HG02610 (cell line): ENCODE data around the gene SC5D.
A peak's percentile ranks its signal among the peaks of the same experiment; 100 is the strongest.

ENCODE experiments used
- ATAC-seq: cut with Tn5 transposase; IDR thresholded peaks from one replicate; pipeline ENCODE4 v1.9.1; 2021; ENCODE audit warnings: mild to moderate bottlenecking, moderate library complexity; ENCODE audit not compliant: unreplicated experiment

Gene SC5D, protein sequence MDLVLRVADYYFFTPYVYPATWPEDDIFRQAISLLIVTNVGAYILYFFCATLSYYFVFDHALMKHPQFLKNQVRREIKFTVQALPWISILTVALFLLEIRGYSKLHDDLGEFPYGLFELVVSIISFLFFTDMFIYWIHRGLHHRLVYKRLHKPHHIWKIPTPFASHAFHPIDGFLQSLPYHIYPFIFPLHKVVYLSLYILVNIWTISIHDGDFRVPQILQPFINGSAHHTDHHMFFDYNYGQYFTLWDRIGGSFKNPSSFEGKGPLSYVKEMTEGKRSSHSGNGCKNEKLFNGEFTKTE

DNA sequence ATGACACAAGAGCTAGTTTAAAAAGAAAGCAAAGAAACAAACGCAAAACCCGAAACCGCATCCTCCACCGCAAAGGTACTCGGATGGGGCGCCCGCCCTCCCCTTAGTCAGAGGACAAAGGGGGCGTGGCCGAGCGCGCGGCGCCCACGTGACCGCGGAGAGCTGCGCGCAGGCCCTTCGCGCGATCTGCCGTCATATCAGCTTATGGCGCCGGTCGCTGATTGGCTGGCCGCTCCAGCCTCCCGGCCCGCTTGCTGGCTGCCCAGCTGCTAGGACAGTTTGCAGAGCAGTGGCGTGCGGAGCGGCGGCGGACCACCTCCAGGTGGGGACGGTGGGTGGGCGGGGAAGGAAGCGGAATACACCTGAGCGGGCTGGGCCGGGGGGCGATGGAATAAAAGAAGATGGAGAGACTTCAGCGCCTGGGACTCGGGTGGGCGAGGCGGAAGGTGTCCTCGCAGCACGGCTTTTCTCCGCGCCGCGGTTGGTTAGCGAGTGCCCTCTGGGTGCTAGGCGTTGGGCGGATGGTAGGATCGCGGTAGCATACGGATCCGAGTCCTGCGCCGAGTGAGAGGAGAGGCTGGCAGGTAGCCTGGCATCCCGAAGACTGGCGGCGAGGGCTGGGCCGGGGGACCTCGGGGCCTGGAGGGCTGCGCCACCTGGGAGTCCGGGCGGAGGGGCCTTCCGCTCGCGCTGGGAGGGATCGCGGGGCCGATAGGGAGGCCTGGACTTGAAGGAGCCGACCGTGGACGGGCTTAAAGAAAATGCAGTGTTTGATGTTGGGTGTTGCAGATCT lies at the start of gene SC5D:
Gene SC5D (plus strand): TSS at position 277 of the 793 bp plus-strand sequence. CDS start 10,605 bp downstream, outside the sequence.
- peak; percentile 96 for ATAC-seq

DNA sequence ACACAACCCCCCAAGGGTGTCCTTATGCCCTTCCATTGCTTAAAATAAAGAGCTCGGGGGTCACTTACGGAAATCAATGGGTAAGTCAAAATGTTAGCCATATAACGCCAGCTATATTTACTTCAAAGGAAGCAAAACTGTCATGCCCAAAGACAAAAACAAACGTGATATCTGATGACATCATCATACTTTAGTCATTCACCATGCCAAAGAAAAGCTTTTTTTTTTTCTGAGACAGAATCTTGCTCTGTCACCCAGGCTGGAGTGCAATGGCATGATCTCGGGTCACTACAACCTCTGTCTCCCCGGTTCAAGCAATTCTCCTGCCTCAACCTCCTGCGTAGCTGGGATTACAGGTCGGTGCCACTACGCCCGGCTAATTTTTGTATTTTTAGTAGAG lies 47.7 kb upstream of the SC5D start:
- no peak for ATAC-seq

DNA sequence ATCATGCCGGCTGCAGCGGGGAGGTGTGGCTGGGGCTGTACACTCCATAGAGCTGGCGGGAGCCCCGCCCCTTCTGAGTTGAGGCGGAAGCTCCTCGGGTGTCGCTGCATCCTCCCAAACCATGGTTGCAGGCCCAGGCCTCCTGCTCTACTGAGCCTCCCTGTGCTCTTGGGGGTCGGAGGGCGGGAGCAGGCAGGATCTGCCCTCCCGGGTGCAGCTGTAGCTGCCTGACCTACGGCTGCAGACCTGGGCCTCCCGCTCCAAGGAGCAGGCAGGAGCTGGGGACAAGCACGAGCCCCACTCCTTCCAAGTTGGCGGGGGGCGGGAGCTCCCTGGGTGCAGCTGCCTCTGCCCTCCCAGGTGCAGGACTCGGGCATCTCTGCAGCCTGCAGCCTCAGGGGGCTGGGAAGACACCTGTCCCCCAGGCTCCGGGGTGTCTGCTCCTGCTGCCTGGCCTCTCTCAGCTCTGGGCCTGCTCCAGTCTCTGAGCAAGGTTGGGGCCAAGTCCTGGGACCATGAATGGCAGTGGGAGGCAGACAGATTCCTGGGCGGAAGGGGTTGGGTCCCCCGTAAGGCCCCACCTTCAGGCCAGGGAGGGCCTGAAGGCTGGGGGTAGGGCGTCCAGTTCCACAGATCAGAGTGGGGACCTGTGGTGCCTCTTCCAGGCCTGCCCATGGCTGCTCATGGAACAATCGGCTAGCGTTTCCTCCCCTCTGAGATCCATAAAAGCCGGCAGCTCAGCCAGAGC lies 46.4 kb upstream of the SC5D start:
- ATAC-seq: no peak

DNA sequence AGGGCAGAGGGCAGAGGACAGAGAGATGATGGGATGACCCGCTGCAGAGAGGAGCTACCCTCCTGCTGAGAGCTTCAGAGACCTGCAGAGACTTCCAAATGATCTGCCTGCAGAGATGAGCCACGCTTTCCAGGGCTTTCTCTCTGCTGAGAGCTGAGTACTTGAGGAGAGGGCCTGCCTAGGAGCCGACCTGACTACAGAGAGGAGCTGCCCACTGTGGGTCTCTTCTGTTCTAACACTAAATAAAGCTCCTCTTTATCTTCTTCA lies 45.9 kb upstream of the SC5D start:
- no peak for ATAC-seq

DNA sequence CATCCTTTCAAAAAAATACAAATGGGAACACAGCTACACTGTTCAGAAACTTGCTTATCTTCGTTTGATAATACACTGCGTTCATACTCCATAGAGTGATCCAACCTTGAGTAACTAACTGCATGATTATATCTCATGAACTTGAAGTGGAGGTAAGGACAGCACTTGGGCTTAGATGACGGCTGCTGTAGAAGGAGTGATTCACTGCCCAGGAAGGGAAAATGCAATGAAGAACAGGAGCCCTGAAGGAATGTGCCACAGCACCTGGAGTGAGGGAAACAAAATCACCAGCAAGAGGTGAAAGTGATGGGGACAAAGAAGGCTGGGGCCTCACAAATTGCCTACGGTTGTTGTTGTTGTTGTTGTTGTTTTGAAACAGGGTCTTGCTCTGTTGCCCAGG lies 44.1 kb upstream of the SC5D start:
- no peak for ATAC-seq

DNA sequence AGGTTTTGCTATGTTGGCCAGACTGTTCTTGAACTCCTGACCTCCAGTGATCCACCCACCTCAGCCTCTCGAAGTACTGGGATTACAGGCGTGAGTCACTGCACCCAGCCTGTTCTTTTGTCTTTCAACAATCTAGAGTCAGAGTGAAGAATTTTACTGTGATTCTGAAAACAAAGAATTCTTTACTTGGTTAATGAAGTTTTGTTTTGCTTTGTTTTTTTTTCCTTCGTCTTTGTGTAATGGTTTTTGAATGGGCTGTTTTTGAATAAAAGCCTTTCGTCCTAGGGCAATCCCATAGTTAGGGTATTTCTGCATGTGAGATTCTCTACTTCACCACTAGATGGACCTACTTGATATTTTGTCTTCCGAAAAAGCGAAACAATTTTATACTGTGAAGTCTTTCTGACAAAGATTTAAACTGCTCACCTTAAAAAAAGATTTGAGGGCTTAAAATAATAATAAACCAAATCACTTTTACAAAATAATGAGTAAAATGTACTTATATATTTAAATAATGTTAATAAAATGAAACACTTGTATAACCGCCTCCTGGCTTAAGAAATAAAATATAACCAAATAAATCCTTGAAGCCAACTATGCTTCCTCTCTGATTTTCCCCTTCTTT lies 43.4 kb upstream of the SC5D start:
- no peak for ATAC-seq

DNA sequence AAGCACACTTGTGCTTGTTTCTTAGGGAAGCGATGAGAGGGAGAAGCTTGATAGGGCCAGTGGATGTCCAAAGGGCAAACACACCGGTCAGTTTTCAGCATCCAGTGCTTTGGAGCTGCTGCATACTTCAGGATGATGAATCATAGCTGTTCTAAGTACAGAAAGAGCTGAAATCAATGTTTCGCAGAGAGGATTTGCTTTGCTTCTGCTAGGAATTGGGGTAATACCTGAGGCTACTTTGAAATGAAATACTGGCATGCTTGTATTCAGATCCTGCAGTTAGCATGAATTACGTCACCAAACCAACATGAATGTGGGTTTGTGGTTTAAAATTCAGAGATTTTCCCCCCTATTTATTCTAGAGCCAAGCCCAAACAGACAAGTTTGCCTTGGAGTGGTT lies 41.7 kb upstream of the SC5D start:
- ATAC-seq: no peak

DNA sequence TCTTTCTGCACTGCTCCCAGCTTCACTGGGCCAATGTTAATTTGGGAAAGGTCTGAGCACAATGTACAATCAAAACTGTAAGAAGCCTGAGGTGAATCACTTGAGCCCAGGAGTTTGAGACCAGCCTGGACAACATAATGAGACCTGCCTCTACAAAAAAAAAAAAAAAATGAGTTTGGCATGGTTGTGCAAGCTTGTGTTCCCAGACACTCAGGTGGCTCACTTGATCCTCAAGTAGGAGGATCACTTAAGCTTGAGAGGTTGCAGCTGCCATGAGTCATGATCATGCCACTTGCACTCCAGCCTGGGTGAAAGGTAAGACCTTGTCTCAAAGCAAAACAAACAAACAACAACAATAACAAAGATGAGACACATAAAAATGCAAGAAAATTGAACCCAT lies 38.6 kb upstream of the SC5D start:
- ATAC-seq: no peak

DNA sequence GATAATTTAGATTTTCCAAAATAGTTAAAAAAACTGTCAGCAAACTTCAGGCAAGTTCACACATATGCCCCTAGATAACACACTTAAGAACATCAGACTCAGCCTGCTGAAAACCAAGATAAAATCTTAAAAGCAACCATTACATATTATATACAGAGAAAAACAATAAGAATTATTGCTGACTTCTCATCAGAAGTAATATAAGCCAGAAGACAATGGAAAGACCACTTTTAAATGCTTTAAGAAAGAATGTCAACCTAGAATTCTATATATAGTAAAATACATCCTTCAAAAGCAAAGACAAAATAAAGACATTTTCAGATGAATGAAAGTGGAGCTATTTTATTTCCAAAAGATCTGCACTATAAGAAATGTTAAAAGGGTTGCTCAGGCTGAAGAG lies 37.8 kb upstream of the SC5D start:
- no peak for ATAC-seq

DNA sequence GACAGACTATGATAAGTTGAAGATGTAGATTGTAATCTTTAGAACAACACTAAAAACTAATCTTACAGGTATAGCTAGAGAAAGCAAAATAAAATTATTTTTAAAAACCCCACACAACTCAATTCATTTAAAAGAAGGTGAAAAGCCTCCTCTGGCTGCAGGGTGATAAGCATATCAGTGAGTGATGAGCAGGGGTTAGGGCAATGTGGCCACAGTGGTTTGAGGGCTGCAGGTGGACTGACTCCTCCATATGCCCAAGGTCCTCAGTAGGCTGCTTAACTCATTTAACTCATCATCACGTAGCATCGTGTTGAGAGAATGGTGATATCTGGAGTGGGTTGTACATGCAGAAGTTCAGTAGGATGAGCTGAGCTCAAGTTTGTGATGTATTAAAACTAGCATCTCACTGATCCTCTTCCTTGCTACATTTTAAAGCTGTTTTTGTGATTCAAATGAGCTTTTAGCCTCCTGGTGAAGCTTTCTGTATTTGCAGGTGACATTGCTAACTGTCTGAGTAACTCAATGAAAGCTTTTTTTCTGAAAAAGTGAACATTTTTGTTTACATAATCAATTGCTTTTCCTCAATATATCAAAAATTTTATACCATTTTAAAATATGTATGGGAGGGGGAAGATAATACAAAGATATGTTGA lies 37.0 kb upstream of the SC5D start:
- ATAC-seq: no peak

DNA sequence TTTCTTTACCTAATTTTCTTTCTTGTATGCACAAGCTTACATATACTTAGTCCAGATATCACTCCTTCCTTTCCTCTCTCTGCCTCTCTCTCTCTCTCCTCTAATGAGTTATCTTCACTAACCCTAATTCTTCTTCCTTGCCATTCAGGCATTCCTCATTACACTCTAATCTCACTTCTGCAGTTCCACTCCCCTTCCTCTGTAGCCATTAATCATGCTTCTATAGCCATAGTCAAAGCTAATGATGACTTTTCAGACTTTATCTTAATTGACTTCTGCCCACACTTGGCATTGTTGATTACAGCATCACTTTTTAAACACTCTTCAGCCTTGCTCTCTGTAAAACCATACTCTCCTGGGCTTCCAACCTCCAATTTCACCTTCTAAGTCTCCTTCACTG lies 35.3 kb upstream of the SC5D start:
- ATAC-seq: no peak

DNA sequence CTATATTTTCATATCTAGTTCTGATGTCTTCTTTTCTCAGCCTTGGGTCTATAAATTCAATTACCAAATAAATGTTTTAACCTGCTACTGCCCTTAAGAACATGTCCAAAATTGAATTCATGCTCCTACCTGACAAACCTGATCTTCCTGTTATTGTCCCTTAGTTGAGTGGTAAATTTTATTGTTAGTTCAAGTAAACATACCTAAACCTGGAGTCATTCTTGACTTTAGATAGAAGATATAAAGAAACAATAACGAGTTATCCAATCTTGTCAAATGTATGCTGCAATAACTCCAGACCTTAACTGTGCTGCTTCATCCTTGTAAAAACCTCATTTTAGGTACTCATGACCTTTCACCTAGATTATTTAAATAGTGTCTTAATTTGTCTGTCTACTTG lies 34.6 kb upstream of the SC5D start:
- no peak for ATAC-seq

DNA sequence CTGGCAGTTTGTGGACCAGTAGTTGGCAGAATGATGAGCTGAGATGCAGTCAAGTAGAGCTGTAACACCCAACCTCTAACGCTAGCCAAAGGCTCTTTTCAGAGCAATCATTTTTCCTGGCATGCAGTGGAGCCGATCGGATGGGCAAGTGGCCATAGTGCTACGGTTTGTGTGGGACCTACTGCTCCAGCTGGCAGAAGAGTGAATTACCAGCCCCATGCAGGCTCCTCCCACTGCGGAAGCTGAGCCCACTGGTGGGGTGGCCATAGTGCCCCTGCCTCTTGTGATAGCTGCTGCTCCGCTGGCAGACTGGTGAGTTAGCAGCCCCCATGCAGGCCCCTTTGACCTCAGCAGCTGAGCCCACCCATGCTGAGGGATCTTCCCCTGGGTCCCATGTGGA lies 27.0 kb upstream of the SC5D start:
- no peak for ATAC-seq

DNA sequence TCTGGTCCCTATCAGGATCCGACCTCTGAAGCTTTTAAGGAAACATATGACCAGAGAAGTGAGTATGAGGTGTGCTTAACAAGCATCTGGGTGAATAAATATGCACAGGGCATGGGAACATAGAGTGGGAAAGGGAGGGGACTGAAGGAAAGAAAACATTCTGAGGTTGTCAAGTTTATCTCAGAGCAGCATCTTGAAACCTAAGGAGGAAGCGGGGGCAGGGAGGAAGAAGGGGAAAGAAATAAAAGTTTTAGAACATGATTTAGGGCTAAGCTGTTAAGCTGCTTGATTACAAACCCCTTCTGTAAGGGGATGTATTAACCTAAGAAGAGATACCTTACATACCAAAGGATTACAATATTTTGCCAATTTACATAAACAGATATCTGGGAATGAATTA lies 24.0 kb upstream of the SC5D start:
- ATAC-seq: no peak

DNA sequence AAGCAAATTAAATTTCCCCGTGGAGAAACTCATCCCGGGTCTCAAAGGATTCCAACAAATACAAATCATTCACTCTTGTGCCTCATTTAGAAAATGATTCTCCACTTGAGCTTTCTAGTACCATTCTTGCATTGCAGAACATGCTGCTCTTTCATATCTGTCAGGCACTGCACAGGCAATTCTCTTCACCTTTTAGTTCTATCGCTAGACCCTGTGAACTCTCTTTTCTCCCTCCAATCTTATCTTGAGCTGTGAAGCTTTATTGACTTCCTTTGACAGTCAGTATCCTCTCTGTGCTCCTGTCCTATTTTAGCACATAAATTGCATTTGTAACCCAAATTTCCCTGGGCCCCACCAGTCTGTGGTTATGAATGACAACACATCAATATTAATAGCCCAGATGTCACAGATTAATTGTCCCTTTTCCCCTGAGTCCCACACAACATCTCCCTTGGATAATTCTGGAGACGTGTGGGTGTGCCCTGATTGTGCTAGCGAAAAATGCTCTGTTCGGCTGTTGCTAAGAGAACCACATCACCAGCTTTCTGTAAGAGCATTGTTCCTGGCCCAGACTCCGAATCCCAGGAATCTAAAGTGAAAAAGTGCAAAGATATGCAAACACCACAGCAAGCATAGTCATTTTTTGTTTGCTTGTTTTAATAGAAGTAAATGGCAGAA lies 22.4 kb upstream of the SC5D start:
- ATAC-seq: no peak

DNA sequence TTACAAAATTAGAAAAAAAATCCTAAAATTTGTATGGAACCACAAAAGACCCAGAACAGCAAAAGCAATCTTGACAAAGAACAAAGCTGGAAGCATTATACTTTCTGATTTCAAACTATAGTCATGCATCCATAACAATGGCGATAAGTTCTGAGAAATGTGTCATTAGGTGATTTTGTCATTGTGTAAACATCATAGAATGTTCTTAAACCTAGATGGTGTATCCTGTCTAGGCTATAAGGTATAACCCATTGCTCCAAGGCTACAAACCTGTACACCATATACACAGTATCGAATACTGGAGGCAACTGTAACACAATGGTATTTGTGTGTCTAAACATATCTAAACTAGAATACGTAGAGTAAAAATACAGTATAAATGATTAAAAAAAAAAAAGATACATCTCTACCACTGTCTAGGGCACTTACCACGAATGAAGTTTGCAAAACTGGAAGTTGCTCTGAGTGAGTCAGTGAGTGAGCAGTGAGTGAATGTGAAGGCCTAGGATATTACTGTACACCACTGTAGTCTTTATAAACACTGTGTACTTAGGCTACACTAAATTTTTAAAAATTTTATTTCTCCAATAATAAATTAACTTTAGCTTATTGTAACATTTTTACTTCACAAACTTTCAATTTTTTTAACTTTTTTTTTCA lies 18.1 kb upstream of the SC5D start:
- ATAC-seq: no peak

DNA sequence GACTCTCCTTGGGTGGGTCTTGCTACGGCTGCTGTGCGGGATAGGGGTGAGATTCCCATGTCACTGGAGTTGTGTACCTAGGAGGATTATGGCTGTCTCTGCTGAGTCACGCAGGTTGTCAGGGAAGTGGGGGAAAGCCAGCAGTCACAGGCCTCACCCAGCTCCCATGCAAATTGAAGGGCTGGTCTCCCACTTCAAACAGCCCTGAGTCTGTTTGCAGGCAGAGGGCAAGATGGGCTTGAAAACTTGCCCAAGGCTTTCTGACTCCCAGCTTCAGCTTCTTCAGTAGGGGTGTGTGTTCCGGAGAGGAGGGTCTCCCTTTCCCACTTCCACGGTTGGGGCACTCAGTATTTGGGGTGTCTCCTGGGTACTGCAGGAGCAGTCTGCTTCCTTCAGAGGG lies 10.9 kb upstream of the SC5D start:
- no peak for ATAC-seq

DNA sequence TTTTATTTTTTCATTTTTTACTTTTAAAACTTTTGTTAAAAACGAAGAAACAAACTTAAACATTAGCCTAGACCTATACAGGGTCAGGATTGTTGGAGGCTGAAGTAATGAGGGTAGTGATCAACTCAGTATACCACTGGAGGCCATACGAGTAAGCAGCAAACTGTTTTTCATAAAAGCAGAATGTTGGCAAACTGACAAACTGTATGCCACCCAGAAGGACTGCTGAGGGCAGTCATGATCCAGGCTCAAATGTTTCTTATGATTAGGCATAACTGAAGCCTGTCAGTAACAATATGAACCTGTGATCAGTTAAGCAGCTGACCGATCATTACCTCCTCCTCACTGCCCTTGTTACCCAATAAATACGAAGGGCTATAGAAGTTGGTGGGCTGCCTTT lies 10.2 kb upstream of the SC5D start:
- no peak for ATAC-seq

DNA sequence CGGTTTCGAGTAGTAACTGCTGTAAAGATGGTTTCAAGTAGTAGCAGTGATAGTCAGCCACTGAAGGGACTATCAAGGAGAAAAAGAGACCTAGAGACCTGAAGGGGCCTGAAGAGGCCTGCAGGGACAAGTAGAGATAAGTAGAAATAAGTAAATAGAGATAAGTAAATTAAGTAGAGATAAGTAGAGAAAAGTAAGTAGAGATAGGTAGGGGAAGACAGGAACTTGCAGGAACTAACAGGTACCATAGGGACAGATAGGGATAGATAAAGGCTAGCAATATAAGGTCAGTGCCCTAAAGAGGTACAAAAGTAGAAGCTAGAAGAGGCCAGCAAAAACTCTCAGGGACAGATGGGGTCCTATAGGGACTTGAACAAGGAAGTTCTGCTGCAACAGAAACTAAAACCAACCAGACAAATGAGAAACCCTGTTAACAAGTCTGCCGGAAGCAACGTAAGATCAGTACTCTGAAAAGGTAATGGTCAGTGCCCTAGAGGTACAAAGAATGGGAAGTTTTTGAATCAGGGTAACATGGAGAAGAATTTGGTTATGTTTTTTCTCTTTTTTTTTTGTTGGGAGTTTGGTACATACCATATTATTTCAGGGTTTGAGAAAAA lies 9.6 kb upstream of the SC5D start:
- peak; percentile 80 for ATAC-seq

DNA sequence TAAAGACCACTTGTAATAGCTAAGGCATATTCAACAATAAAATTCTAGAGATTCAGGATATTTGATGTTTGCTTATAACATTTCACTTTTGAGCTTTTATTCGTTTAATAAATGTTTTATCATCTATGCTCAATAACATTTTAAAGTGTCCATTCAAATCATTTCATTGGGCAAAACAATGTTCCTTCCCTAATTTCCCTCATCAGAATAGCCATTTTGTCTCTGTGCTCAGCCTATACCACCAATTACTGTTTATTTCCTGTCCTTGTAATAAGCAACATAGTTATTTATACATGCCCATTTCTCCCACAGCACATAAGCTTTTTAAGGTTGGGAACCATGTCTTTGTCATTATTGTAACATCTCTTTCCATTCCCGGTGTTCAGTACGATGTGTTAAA lies 1.3 kb upstream of the SC5D start:
- no peak for ATAC-seq
